ENCODE results near the gene POLR3GL.

The POLR3GL gene

DNA sequence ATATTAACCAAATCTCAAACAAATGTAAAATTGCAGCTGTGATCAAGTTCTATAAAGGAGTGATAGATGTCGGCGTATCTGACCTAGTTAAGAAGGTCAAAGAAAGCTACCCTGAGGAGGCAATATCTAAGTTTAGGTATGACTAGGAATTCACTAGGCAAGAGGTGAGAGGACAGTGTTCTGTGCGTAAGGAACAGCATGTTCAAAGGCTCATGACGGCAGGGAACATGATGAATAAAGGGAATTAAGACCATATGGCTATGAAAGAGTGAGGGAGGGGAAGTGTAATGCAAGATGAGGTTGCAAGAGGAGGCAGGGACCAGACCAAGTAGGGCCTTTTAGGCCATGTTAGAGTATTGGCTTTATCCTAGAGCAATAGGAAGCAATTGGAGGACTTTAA, 15.3 kb upstream of the POLR3GL start:
- DNase-seq (ENCODE audit: low spot score) = no peak

DNA sequence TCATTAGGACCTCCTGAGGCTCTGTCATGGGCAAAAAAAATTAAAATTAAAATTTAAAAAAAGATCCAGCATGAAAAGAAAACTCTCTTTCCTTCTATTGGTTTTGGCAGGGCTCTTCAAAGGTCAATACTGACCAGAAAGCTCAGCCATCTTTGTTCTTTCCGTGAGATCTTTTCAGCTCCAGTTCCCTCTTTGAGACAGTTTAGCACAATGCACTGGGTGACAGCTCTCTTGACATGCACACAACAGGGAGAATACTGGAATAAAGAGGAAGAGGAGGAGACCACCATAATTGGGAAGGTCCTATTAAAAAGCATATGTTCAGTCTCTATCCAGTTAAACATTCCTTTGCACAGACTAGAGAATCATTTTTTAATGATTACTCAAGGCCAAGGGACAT, 13.0 kb upstream of the POLR3GL start:
- no peak for DNase-seq (ENCODE audit: low spot score)

DNA sequence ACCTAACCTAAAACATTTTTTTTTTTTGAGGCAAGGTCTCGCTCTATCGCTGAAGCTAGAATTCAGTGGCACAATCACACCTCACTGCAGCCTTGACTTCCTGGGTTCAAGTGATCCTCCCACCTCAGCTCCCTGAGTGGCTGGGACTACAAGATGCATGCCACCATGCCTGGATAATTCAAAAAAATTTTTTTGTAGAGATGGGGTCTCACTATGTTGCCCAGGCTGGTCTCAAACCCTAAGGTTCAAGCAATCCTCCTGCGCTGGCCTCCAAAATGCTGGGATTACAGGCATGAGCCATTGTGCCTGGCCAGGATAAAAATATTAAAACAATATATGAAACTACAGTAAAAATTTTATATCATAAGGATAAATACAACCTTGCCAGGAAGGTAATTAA, 11.6 kb upstream of the POLR3GL start:
- DNase-seq (ENCODE audit: low spot score) = no peak

DNA sequence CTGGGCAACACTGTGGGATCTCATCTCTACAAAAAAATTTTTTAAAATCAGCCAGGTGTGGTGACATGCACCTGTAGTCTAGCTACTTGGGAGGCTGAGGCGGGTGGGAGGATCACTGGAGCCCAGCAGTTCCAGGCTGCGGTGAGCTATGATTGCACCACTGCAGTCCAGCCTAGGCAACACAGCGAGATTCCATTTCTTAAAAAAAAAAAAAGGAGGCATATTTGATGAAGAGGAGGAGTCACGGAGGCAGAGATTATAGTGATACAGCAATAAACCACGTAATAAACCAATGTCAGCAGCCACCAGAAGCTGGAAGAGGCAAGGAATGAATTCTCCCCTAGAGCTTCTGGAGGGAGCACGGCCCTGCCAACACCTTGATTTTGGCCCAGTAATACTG, 10.6 kb upstream of the POLR3GL start:
- DNase-seq (ENCODE audit: low spot score) = no peak

DNA sequence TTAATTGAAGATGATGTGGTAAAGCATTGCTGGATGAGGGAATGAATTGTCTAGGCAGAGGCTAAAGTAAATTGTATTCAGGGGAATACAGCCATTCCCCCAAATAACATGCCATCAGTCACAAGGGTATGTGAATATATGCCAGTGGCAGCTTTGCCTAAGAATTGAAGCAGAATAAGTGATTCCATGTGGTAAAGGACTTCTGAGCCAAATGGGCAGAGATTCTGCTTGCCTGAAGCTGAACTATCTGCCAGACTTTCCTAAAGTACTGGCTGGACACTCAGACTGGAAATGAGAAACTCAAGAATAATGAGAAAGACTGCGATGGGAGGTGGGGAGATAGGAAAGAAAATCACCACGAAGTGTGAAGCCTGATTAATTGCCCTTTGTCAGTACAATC, 9.1 kb upstream of the POLR3GL start:
- DNase-seq (ENCODE audit: low spot score) = no peak

DNA sequence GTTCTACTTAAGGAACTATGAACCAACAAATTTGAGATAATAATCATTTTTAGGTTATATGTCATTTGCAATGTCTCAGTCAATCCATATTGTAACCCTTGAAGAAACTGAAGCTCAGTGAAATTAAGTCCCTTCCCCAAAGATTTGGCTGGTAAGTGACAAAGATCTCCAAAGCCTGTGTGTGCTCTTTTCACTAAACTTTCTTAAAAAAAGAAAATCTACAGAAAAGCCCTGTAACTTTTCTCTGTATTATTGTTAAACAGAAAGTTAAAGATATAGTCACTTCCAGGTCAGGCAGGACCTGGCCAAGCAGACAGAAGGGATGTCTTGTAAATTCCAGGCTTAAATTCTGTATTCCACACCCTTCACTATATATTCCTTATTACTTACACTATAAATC, 8.1 kb upstream of the POLR3GL start:
- DNase-seq (ENCODE audit: low spot score) = no peak

DNA sequence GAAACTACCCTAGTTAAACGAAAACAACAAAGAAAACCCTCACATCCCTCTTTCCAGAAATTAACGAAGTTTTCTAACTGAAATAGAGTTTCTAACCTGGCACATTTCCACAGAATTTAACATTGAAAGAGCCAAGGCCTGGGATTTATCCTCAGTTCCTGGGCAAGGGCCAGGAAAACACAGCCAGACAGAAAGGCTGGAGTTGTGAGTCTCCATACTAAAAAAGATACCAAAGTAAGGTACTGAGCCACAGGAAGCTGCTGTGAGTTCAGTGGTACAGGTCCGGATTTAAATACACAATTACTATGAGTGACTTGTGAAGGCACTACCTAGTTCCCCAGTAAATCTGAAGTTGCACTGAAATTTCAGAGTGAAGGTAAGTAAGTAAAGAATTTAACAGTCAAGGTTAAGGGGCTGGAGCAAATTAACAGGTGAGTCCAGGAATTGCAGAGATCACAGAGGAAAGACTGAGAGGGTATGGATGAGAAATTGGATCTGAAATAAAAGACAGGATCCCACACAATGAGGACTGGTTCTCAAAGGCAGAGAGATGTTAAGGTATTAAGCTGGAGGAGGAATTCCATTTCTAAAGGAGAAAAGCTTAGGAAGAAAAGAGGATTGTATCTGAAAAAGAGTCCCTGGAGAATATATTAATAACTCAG, 7.6 kb upstream of the POLR3GL start:
- no peak for DNase-seq (ENCODE audit: low spot score)

DNA sequence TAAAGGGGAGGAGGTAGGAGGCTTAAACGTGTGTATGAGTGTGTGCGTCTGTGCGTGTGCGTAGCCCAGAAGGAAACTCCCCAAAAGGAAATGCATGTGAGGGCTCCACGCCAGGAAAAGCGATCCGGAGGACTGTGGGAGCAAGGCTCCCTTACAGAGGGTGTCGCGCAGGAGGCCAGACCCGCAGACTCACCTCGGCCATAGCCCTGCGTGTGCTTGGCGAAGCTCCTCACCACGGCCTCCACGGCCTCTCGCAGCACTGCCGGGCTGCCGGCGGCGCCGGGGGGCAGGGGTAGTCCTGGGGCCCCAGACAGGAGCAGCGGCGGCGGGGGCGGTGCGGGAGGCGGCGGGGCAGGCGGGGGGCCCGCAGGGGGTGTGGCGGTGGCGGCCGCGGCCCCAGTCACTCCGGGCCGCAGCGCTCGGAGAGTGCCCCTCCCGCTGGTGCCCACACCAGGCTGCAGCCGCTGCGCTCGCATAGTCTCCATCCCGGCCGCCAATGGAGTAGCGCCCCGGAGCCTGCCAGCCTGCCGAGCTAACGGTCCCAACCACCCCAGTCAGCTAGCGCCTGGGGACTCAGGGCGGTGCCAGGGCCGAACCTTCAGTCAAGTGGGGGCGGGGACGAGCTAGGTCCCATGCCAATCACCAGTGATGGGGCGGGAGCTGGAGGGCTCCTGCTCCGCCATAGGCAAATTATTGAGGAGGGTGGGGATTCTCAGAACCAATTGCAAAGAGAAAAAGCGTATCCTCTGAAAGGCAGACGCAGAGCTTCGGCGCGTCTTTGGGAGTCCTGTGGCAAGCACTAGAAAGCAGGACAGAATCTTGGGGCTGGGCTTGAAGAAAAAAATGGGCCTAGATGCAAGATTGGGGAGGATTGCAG, 6.8 kb upstream of the POLR3GL start, which contains the start of gene LIX1L:
TSS of gene LIX1L (minus strand) at position 575 of the 877 bp plus-strand sequence. CDS start at position 485, 90 bp downstream.
- peak; percentile 93 for DNase-seq (ENCODE audit: low spot score)

DNA sequence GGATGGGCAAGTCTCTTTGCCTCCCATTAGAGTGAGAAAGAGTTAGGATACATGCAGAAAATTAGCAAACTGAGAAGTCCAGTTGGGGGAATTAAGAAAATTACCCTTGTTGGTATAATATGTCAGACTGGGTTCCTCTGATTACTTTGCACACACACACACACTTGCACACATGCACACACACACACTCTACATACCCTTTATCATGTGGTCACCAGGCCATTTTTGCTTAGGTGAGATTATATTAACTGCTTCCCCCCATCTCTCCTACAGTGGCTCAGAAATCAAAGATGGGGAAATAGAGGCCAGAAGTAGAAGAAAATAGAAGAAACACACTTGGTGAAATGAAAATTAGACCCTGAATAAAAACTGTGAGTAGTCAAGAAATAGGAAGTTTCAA, 5.8 kb upstream of the POLR3GL start:
- no peak for DNase-seq (ENCODE audit: low spot score)

DNA sequence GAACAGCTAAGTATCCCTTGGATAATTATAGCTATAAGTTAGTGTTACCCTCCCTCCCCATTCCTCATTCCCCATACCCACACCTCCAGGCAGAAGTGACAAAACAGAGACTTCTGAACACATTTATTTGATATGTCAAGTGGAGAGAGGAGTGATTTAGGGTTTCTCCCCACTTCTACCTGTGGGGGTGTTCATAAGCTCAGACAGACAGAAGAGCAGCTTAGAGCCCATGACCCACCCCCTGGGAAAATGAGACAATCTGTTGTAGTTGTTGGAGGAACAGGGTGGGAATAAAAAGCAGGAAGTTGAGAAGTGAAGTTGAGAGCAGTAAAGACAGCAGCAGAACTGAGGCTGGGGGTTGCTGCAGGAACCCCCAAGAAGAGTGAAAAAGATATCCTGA, 5.2 kb upstream of the POLR3GL start:
- no peak for DNase-seq (ENCODE audit: low spot score)

DNA sequence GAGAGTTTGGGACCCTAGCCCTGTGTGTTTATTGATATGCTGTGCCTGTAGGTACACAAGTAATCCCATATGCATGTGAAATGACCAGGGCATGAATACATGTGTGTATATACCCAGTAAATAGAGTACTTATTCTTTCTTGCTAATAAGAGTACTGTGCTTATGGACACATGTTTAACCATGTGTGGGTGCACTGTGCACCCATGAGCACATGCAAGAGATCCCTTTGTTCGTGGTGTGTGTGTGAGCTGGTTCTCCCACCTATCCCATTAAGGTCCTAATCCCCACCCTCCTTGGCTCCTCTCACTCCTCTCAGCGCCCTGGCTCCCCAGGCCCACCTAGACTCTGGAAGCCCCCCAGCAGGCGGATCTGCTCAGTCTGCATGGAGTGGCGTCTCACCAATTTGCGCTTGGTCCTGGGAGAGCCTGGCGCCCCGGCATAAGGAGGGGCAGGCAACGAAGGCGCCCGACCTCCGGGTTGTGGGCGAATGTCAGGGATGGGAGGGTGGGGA, 4.5 kb upstream of the POLR3GL start:
- DNase-seq (ENCODE audit: low spot score) = no peak

DNA sequence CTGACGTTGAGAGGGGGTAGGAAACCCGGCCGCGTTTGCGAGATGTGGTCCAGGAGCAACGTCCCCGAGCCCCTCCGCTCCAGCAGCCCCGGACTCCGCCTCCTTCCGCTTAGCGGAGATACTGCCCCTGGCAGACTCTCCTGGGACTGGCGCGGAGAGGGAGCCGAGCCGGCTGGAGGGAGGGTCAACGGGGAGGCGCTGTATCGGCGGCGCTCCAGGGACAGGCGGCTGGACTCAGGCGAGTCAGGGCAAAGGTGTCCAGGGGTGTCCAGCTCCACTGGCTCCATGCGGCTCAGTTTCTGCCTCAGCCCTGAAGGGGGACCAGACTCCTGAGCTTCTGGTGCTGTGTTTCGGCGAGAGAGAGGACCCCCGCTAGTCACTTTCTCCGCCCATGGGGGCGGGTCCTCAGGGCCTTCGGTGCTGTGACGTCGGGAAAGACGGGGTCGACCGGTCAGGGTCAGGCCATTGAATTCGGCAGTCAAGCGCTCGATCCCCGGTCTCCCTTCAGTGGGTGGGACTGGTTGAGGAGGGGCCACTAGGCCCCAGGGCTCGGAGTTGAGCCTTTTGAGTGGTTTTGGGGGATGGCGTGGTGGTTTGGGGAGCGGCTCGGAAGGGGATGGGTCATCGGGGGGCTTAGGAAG, 3.9 kb upstream of the POLR3GL start:
- DNase-seq (ENCODE audit: low spot score) = no peak

DNA sequence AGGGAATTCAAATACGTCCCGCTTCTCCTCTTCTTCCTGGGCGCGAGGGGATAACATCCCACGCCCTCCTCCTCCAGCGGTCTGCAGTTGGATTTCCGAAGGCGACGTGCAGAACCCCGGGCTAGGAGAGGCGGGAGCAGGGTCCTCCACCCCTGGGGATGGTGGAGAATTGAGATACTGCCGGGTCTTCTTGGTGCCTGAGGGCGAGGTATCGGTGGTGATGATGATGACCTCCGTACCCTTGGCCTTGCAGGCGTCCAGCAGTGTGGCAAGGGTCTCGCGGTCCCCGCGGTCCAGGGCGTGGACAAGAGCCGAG, 3.4 kb upstream of the POLR3GL start:
- DNase-seq (ENCODE audit: low spot score) = no peak

DNA sequence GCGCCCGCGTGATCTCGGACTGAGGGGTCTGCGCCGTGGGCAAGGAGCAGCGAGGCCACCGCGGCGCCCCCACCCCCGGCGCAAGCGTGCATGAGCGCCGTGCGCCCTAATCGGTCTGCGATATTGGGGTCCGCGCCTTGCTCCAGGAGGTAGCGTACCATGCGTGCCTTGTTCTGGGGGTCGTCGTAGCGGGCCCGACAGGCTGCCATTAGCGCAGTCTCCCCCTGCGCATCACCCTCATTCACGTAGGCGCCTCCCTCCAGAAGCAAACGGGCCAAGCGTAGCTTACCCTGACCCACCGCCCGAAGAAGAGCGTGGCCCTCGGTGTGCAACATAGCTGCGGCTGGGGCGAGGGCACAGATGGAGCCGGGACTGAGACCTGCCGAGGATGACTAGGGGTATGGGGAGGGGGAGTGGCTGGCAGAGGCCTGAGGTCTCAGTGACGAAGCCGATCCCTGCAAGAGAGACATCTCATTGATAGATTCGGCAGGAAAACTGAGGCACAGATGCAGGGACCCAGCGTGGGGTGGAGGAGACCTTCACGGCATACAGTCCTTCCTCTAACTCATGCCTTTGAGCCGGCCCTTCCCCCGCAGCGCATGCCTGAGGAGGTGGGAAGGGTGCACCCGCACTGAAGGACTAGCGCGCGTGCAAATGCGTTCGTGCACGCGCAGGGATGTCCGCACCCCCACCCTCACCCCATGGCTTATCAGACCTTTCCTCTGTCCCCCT, 2.9 kb upstream of the POLR3GL start:
- no peak for DNase-seq (ENCODE audit: low spot score)

DNA sequence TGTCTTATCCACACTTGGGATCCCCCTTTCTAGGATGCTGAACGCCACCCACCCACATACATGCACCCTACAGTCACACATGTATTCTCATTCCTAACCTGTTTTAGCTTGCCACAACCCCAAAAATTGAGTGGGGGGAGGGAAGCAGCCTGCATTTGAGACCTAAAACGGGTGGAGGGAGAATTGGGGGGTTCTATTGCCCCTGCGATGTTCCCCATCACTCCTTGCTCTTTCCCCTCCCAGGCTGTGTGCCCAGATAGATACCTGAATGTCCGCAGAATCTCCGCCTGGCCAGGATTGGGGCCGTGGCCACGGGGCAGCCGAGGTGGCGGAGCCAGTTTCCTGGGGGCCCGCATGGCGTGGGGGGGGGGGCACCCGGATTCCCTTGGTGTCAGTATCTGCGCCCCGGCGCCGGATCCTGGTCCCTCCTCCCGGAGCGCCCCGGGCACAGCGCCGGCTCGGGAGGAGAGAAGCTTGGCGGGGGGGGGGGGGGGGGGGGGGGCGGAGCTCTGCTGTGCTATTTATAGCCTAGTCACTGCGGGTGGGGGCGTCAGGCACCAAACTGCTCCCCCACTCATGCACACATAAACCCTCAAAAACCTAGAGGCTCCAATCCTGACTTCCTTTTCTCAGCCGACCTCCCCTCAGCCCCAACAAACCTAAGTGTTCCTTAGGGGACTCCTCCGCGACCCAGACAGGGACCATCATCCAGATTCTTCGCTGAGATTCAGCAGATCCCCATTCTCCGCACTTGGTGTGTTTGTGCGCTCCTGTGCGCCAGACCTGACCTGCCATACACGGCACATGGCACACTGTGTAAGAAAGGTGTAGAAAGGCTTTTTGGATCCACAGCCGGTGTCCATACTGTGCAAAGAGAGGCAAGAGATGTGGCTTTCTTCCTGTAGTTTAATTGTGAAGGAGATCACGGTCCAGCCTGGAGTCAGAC, 2.1 kb upstream of the POLR3GL start:
- no peak for DNase-seq (ENCODE audit: low spot score)

DNA sequence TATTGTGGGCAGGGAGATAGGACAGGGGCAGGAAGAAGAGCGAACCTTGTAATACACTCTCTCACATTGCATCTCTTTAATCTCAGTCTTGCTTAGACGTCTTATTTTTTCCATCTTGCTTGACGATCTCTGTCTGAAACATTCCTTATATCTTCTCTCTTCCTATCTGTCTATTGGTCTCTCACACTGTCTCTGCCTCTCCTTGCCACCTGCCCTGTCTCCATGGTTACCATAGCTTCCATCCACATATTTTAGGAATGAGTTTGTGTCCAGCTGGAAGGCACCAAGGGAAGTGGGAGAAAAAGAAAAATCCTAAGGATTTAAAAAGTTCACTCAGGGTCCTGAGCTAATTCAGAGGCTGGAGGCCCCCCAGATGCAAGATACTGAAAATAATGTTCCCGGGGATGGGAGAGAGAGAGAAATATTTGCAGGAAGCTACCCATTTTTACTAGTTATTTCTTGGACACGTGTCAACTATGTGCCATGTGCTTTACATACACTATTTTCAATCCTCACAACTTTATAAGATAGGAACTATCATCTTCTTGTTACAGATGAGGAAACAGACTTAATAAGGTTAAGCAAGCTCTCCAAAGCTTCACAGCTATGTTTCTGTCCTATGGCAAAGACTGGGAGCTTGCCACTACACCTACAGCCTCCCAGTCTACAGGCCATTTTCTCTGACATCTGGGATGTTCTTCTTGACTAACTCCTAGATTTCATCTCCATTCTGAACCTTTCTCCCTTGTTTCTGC, 1.0 kb upstream of the POLR3GL start:
- no peak for DNase-seq (ENCODE audit: low spot score)

DNA sequence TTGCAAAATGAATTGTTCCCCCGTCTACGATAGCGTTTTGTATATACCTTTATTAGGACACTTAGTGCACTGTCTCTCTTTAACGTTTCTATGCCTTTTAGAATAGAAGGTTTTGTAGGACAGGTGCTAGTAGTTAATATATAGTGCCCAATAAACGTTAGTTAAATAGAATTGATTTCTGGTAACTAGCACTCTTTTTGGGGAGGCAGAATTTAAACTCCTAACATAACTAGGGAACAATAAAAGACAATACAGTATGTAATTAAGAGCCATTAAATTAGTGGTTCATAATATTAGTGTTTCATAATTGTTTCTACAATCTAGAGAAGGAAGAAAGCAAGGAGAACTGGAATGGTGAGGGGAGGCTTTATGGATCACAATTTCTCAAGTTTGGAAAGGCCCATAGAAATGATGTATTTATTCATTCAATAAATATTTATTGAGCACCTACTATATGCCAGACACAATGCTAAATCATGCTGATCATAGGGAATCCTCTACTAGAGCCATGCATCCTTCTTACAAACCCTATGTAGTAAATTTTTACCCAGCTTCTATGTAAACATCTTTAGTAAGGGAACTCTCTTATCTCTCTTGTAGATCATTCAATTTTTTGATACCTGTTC, 742 bp downstream of the POLR3GL start:
- DNase-seq (ENCODE audit: low spot score) = no peak

DNA sequence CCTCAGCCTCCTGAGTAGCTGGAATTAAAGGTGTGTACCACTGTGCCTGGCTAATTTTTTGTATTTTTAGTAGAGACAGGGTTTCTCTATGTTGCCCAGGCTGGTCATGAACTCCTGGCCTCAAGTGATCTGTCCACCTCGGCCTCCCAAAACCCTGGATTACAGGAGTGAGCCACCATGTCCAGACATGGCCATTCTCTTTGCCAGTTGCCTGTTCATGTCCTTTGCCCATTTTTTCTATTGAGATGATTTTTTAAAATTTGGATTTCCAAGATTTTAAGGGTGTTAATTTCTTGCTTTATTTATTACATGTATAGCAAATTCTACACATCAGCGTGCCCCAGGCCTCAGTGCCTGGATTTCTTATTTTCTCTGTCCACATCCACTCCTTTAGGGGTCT, 2.8 kb downstream of the POLR3GL start:
- DNase-seq (ENCODE audit: low spot score) = no peak

DNA sequence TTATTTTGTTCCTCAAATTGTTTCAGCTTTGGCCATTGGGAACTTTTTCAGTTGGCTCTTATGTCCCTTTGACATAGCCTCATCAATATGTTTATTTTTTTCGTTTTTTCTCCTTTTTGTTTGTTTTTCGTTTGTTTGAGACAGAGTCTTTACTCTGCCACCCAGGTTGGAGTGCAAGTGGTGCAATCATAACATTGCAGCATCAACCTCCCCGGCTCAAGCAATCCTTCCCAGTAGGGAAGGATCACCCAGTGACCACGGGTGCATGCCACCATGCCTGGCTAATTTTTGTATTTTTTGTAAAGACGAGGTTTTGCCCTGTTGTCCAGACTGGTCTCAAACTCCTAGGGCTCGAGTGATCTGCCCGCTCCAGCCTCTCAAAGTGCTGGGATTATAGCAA, 8.1 kb downstream of the POLR3GL start:
- no peak for DNase-seq (ENCODE audit: low spot score)

DNA sequence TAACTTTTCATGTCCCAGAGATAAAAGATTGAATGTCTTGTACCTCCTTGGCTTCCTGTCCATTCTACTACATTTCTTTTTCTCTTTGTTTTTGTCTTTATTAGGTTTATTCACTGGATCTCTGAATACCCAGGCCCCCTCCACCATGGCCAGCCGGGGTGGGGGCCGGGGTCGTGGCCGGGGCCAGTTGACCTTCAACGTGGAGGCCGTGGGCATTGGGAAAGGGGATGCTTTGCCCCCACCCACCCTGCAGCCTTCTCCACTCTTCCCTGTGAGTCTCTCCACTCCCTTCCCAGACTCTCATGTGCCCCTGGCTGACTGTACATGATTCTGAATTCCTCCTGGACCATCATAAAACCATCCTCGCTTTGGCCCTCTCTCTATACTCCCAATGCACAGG, 10.2 kb downstream of the POLR3GL start:
- no peak for DNase-seq (ENCODE audit: low spot score)

Measured in CD4-positive, alpha-beta T cell treated with Interleukin-15 for 4 hours (primary cell).